Progenitor cell of endocrine pancreas (in vitro differentiated cells): ENCODE measurements around the gene ERP27. TPM values are rescaled to one million over a fixed set of nuclear protein-coding genes. Genes with fewer than 3 reads are reported as not detected.

Experiments used
- DNase-seq: peaks from one replicate; pipeline ENCODE4 v3.0.0; 2021; ENCODE audit warnings: low spot score; ENCODE audit not compliant: unreplicated experiment
- H3K27ac Mint-ChIP-seq: 2 replicates; pipeline ENCODE4 v1.8.0; 2021; ENCODE audit warnings: mild to moderate bottlenecking, moderate library complexity, mixed read lengths
- H3K27me3 Mint-ChIP-seq: 2 replicates; pipeline ENCODE4 v1.8.0; 2021; ENCODE audit warnings: mixed read lengths
- H3K36me3 Mint-ChIP-seq: 2 replicates; pipeline ENCODE4 v1.8.0; 2022; ENCODE audit warnings: mixed read lengths; ENCODE audit not compliant: insufficient read depth
- H3K4me1 Mint-ChIP-seq: 2 replicates; pipeline ENCODE4 v1.8.0; 2021; ENCODE audit warnings: low read depth, mixed read lengths
- H3K4me3 Mint-ChIP-seq: 2 replicates; pipeline ENCODE4 v1.8.0; 2021; ENCODE audit warnings: low read depth, mild to moderate bottlenecking, moderate library complexity, mixed read lengths
- H3K9me3 Mint-ChIP-seq: 2 replicates; pipeline ENCODE4 v1.8.0; 2021; ENCODE audit warnings: low read depth, mixed read lengths
- CTCF ChIP-seq: fragments of 200-600 bp; sonication (generic); IDR thresholded peaks from one replicate; pipeline ENCODE4 v1.5.0; 2021; ENCODE audit warnings: antibody characterized with exemption, mild to moderate bottlenecking; ENCODE audit not compliant: unreplicated experiment
- total RNA-seq: library from RNA; stranded (reverse); gene quantifications from 2 replicates; pipeline ENCODE4 v1.2.1, GENCODE V29; 2021

Gene ERP27
- total RNA-seq, 1 donor from 2014 or later = 22.8 TPM

- H3K9me3 Mint-ChIP-seq = no peaks in the 10 kb centered on the region
- TF ChIP-seq CTCF = no peak
- no peak for DNase-seq
- H3K36me3 Mint-ChIP-seq = no peaks in the 10 kb centered on the region
- H3K4me3 Mint-ChIP-seq = no peak overlapping the region
- no peak overlapping the region for H3K27ac Mint-ChIP-seq
- H3K4me1 Mint-ChIP-seq = peaks cover 1% of the 10 kb centered on the region
- H3K27me3 Mint-ChIP-seq = peaks cover 4% of the 10 kb centered on the region
These were observed 54.7 kb downstream of the ERP27 start for GRCh38 chr12:14883686-14884085.

- H3K27me3 Mint-ChIP-seq = peaks cover 4% of the 10 kb centered on the region
- no peaks in the 10 kb centered on the region for H3K9me3 Mint-ChIP-seq
- no peak overlapping the region for H3K27ac Mint-ChIP-seq
- no peak for DNase-seq
- TF ChIP-seq CTCF = no peak
- no peak overlapping the region for H3K4me3 Mint-ChIP-seq
- no peaks in the 10 kb centered on the region for H3K36me3 Mint-ChIP-seq
- H3K4me1 Mint-ChIP-seq = no peaks in the 10 kb centered on the region
These were observed 57.4 kb downstream of the ERP27 start for GRCh38 chr12:14880890-14881453.

- no peaks in the 10 kb centered on the region for H3K9me3 Mint-ChIP-seq
- no peak overlapping the region for H3K4me3 Mint-ChIP-seq
- H3K4me1 Mint-ChIP-seq = peaks cover 7% of the 10 kb centered on the region
- TF ChIP-seq CTCF = no peak
- DNase-seq = no peak
- H3K27ac Mint-ChIP-seq = no peak overlapping the region
- no peaks in the 10 kb centered on the region for H3K36me3 Mint-ChIP-seq
- no peaks in the 10 kb centered on the region for H3K27me3 Mint-ChIP-seq
These were observed 59.0 kb downstream of the ERP27 start for GRCh38 chr12:14879222-14879933.

GRCh38 chr12:14878488-14878887 is 59.8 kb downstream of the ERP27 start:
- H3K4me1 Mint-ChIP-seq = peaks cover 9% of the 10 kb centered on the region
- no peaks in the 10 kb centered on the region for H3K27me3 Mint-ChIP-seq
- H3K27ac Mint-ChIP-seq = no peak overlapping the region
- no peak for DNase-seq
- no peak overlapping the region for H3K4me3 Mint-ChIP-seq
- H3K9me3 Mint-ChIP-seq = no peaks in the 10 kb centered on the region
- no peak for TF ChIP-seq CTCF
- H3K36me3 Mint-ChIP-seq = no peaks in the 10 kb centered on the region

- H3K27me3 Mint-ChIP-seq = no peaks in the 10 kb centered on the region
- DNase-seq = no peak
- H3K4me3 Mint-ChIP-seq = no peak overlapping the region
- H3K4me1 Mint-ChIP-seq = peaks cover 9% of the 10 kb centered on the region
- no peak for TF ChIP-seq CTCF
- H3K27ac Mint-ChIP-seq = no peak overlapping the region
- no peaks in the 10 kb centered on the region for H3K9me3 Mint-ChIP-seq
- no peaks in the 10 kb centered on the region for H3K36me3 Mint-ChIP-seq
These were observed 61.5 kb downstream of the ERP27 start for GRCh38 chr12:14876833-14877232.
